GM18502 (cell line): ENCODE measurements around the gene RASAL3.
"Not testable (repeated sequence)": the region's sequence is repeated elsewhere in the genome, so short reads cannot be mapped to it uniquely, and the experiment has no call there.

ENCODE experiments used
- ATAC-seq: cut with Tn5 transposase; IDR thresholded peaks from one replicate; pipeline ENCODE4 v1.9.1; 2021; ENCODE audit warnings: mild to moderate bottlenecking; ENCODE audit not compliant: unreplicated experiment, poor library complexity

Gene RASAL3

DNA sequence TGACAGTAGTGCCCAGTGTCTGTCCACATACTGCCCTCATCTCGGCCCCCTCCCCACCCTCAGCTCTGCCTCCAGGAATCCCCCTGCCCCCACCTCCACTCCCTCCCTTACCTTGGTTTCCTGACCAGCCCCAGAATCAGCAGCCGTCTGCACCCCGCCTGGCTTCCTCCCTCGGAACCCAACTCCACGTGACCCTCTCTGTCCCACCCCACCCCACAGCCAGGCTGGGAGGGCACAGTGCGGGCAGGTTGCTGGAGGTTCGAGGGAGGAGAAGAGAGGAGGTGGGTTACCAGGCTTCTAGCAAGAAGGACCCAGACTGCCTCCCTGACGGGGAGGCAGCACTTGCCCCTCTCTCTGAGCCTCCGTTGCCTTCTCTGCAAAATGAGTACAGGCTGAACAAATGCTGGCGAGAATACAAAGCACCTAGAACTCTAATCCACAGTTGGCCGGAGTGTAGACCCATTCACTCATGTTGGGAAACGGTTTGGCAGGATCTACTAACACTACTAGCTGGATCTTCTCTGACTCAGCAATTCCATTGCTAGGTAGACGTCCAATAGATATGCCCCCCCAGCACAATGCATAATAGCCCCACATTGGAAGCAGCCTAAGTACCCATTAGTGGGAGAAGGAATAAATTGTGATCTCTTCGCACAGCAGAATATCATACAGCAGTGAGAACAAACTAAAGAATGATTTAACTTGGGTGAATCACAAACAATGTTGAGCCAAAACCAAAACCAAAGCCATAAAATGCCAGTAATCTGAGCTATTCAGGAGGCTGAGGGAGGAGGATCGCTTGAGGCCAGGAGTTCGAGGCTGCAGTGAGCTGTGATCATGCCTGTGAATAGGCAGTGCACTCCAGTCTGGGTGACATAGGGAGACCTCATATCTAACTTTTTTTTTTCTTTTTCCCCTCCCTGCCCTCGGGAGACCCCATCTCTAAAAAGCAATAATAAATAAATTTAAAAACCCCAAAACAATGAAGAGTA, at the start of gene RASAL3:
Gene RASAL3 (minus strand): TSS at position 151 of the 992 bp plus-strand sequence. CDS start 186 bp downstream, outside the sequence.
- peak; percentile 48 for ATAC-seq

- ATAC-seq: no peak
Observed at GRCh38 chr19:15511671-15512424, 47.5 kb upstream of the RASAL3 start.

DNA sequence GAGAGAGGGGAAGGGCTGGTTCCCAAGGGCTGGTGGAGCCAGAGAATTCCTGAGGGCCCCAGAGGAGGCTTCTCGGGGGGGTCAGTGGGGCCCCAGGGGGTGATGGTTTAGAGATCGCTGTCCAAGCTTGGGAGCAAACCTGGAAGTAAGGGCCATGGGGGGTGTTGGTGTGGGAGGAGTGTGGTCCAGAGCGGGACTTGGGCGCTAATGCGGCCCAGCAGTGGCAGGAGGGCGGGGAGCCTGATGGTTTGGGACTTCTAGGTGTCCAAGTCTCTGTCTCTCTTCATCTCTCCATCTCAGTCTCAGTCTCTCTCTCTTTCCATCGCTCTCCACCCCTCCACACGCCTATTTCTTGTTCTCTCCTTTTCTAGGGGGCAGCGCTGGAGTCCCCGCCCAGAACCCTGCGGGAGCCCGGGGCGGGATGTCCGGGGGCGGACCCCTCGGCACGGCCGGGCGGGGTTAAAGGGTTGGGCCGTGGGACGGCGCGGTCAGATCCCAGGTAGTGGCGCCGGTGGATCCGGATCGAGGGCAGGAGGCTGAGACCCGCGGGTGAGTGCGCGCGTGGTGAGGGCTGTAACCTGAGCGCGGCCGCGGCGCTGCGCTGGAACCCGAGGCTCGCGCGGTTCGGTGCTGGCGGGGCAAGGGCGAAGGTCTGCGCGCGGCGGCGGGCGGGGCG, 43.8 kb upstream of the RASAL3 start, which contains the start of gene CYP4F22:
Gene CYP4F22 (plus strand): TSS at position 491 of the 676 bp plus-strand sequence. CDS start 16,812 bp downstream, outside the sequence.
- ATAC-seq: no peak

GRCh38 chr19:15507068-15508034, 43.0 kb upstream of the RASAL3 start:
- ATAC-seq: no peak

DNA sequence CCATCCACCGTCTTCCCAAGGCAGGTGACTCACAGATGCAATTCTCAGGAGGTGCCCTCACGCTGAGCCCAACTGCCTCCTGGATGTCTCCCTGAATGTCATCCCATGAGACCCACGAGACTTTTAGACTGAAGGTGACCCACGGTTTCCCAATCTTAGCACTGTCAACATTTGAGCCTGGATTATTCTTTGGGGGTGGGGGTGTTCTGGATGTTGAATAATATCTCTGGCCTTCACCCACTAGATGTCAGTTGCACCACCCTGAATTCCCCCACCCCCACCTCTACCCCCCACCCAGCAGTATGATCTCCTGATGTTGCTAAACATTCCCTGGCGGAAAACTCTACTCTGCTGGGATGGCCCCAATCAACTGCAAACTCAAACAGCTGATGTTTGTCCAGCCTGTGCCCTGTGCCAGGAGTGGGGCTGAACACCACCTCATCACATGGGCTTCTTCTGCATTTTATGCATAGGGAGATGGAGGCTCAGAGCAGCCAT, 41.8 kb upstream of the RASAL3 start:
- ATAC-seq: no peak

- ATAC-seq: no peak
Observed at GRCh38 chr19:15502264-15502663, 37.9 kb upstream of the RASAL3 start.

- no peak for ATAC-seq
Observed at GRCh38 chr19:15501596-15501995, 37.3 kb upstream of the RASAL3 start.

DNA sequence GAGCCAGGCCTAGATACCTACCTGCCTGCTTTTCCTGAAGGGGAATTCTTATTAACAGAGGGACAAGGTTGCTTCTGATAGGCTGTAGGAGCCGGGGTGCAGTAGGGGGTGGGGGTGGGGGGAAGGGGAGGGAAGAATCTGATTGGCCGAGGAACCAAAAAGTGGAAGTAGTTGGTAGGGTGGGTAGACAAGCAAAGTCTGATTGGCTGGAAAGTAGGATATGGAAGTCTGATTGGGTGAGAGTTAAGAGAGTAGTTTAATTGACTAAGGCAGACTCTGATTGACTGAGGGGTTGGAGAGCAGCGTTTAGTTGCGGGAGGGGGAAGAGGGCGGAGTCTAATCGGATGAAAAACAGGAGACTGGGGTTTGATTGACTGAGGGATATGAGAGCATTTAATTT, 34.6 kb upstream of the RASAL3 start:
- no peak for ATAC-seq

DNA sequence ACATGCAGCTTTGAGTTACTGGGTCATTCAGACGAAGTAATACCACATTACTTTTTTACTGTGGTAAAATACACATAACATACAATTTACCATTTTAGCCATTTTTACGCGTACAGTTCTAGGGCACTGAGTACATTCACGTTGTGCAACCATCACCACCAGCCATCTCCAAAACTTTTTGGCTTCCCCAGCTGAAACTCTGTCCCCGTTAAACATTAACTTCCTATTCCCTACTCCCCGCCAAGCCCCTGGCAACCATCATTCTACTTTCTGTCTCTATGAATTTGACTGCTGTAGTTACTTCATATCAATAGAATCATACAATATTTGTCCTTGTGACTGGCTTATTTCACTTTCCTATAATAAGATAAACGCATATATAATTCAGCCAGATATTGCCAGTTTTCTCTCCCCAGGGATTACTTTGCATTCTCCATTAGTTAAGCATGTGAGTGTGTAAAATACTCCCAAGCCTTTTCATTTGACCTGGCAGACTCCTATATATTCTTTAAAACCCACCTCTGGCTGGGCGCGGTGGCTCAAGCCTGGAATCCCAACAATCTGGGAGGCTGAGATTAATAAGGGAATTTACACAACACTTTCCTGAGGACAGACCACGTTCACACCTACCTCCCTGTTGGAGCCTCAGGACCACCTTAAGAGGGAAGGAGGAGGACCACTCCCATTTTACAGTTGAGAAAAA, 34.0 kb upstream of the RASAL3 start:
- no peak for ATAC-seq

GRCh38 chr19:15495151-15495550, 30.8 kb upstream of the RASAL3 start:
- no peak for ATAC-seq

- no peak for ATAC-seq
Observed at GRCh38 chr19:15488489-15489226, 24.3 kb upstream of the RASAL3 start.

- ATAC-seq: no peak
Observed at GRCh38 chr19:15487038-15487437, 22.7 kb upstream of the RASAL3 start.

- not testable (repeated sequence) for ATAC-seq
Observed at GRCh38 chr19:15485768-15486167, 21.4 kb upstream of the RASAL3 start.

DNA sequence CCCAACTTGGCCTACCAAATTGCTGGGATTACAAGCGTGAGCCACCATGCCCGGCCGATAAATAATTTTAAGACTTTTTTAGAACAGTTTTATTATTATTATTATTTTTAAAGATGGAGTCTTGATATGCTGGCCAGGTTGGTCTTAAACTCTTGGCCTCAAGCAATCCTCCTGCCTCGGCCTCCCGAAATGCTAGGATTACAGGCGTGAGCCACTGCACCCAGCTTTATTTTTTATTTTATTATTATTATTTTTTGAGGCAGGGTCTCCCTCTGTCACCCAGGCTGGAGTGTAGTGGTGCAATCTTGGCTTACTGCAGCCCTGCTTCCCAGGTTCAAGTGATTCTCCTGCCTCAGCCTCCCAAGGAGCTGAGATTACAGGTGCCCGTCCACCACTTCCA, 16.7 kb upstream of the RASAL3 start:
- ATAC-seq: not testable (repeated sequence)

- no peak for ATAC-seq
Observed at GRCh38 chr19:15479391-15480345, 15.3 kb upstream of the RASAL3 start, which contains the start of gene PGLYRP2. Gene PGLYRP2, minus strand, starts transcription at chr19:15479501. Its CDS starts 130 bp downstream, at chr19:15479371.

DNA sequence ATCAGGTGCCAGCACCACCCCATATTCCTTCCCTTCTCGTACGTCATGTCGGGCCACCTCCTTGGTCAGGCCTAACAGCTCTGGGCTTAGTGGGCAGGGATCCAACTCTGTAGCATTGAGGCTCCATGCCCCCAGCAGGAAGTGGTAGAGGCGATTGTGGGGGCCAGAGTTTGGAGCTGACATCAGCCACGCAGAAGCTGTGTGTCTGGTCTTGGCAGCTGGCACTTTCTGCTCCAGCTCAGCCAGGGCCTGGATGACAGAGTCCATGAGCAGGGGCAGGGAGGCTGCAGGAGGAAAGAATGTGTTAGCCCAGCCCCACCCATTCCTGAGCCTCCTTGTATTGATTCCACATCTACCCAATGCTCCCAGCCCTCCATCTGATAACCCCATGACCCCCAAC, 12.0 kb upstream of the RASAL3 start:
- no peak for ATAC-seq

DNA sequence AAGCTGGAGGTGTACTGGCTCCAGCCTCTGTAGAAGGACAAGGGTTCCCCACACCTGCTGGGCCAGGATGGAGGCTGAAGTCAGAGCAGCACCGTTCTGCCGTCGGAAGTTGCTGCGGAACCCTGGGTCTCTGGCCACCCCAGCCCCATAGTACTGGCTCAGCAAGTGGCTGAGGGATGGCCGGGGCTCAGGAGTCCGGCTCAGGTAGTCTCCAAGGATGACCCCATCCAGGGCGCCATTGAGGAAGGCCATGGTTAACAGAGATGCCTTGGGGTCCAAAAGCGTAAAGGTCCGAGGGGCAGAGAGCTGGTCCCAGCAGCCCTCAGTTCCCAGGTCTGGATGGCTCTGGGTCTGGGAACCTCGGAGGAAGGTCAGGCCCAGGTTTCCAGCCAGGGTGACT, 11.3 kb upstream of the RASAL3 start:
- no peak for ATAC-seq
